K562 (cell line): ENCODE results near the gene RASEF.

Experiments
- ATF7 ChIP-seq: fragments of 450-650 bp; IDR thresholded peaks from 2 replicates; pipeline ENCODE4 v1.7.1; 2014; ENCODE audit warnings: mild to moderate bottlenecking, moderate library complexity
- EGR1 ChIP-seq: fragments of 450-650 bp; conservative IDR thresholded peaks from 2 replicates; pipeline ENCODE4 v1.6.1; 2017; ENCODE audit warnings: mild to moderate bottlenecking
- MXI1 ChIP-seq: IDR thresholded peaks from 2 replicates; pipeline ENCODE4 v1.6.1; 2011; ENCODE audit warnings: low read depth, mild to moderate bottlenecking, improper control_type of control experiment, low read length
- PCBP2 ChIP-seq: fragments of 200-400 bp; formaldehyde crosslinking; IDR thresholded peaks from 2 replicates; pipeline ENCODE4 v1.6.1; 2018; ENCODE audit warnings: low read length, low read depth, mild to moderate bottlenecking, moderate library complexity; ENCODE audit not compliant: poor library complexity, severe bottlenecking
- POLR2A ChIP-seq: fragments of 450-650 bp; conservative IDR thresholded peaks from 2 replicates; pipeline ENCODE4 v1.6.1; 2016
- SMARCC2 ChIP-seq: fragments of 450-650 bp; IDR thresholded peaks from 2 replicates; pipeline ENCODE4 v1.6.1; 2017; ENCODE audit warnings: antibody characterized with exemption, moderate library complexity, mild to moderate bottlenecking, low read depth
- XRCC5 ChIP-seq: fragments of 200-400 bp; formaldehyde crosslinking; IDR thresholded peaks from 2 replicates; pipeline ENCODE4 v1.6.1; 2017; ENCODE audit warnings: low read depth, mild to moderate bottlenecking, low read length
- TF ChIP-seq, protein P1 (sequence below): sonication (generic); formaldehyde crosslinking; IDR thresholded peaks from 2 replicates; pipeline ENCODE4 v1.8.0; 2023; ENCODE audit warnings: mild to moderate bottlenecking, missing genetic modification reagents
- TF ChIP-seq, protein P2 (sequence below): fragments of 200-800 bp; sonication (Bioruptor generic); IDR thresholded peaks from 2 replicates; pipeline ENCODE4 v1.6.1; 2017; ENCODE audit warnings: missing genetic modification characterization, missing compliant biosample characterization

DNA sequence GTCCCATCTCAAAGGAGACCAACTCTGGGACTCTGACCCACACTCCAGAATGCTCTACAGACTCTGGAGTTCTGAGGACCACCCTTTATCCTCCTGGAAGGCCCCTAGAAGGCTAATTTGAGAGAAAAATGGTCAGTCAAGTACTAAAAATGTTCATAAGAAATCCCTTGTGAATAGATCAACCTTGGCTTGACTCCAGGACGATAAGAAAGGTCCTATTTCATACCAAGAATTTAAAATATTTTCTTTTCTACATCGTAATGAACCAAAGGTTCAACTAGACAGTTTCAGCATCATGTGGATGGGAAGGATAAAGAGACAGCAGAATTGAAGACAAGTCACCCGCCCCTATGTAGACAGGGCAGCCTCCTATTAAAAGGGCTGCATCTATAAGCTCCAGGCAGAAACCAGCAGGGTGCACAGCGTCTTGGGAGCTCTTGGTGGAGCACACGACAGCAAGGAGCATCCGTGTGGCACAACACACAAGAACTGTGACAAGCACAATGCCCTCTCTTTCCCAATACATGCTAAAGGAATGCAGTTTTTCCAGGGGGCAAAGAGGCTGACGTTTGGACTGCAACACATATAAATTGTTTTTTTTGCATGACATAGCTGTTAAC, 38.3 kb downstream of the RASEF start:
- TF ChIP-seq XRCC5 (no peak), ATF7 (no peak), SMARCC2 (no peak), POLR2A (no peak), PCBP2 (no peak), EGR1 (no peak), MXI1 (no peak)
- TF ChIP-seq, protein P1, sequence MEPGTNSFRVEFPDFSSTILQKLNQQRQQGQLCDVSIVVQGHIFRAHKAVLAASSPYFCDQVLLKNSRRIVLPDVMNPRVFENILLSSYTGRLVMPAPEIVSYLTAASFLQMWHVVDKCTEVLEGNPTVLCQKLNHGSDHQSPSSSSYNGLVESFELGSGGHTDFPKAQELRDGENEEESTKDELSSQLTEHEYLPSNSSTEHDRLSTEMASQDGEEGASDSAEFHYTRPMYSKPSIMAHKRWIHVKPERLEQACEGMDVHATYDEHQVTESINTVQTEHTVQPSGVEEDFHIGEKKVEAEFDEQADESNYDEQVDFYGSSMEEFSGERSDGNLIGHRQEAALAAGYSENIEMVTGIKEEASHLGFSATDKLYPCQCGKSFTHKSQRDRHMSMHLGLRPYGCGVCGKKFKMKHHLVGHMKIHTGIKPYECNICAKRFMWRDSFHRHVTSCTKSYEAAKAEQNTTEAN (CRISPR knock-in tag), result no peak
- TF ChIP-seq, protein P2, sequence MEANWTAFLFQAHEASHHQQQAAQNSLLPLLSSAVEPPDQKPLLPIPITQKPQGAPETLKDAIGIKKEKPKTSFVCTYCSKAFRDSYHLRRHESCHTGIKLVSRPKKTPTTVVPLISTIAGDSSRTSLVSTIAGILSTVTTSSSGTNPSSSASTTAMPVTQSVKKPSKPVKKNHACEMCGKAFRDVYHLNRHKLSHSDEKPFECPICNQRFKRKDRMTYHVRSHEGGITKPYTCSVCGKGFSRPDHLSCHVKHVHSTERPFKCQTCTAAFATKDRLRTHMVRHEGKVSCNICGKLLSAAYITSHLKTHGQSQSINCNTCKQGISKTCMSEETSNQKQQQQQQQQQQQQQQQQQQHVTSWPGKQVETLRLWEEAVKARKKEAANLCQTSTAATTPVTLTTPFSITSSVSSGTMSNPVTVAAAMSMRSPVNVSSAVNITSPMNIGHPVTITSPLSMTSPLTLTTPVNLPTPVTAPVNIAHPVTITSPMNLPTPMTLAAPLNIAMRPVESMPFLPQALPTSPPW (CRISPR knock-in tag), result no peak
